Mesendoderm (in vitro differentiated cells): ENCODE data around the gene THSD7A.

Experiments
- DNase-seq: peaks from one replicate; pipeline ENCODE4 v3.0.0; 2013
- H2AK5ac ChIP-seq: 2 replicates; pipeline ENCODE4 v1.6.1; 2013; ENCODE audit warnings: low read length, inconsistent platforms
- H2BK120ac ChIP-seq: 2 replicates; pipeline ENCODE4 v1.6.1; 2013; ENCODE audit warnings: low read depth, mild to moderate bottlenecking, low read length, moderate library complexity, mixed read lengths
- H2BK15ac ChIP-seq: replicated peaks from 2 replicates; pipeline ENCODE4 v1.6.1; 2013; ENCODE audit warnings: low read depth, mild to moderate bottlenecking, moderate library complexity
- H2BK5ac ChIP-seq: 2 replicates; pipeline ENCODE4 v1.6.1; 2013; ENCODE audit warnings: low read length, inconsistent platforms
- H3K18ac ChIP-seq: 2 replicates; pipeline ENCODE4 v1.6.1; 2013; ENCODE audit warnings: mild to moderate bottlenecking, low read length, mixed read lengths
- H3K23ac ChIP-seq: one replicate; pipeline ENCODE4 v1.6.1; 2013; ENCODE audit warnings: low read length
- H3K27ac ChIP-seq: 2 replicates; pipeline ENCODE4 v1.5.1; 2013; ENCODE audit warnings: low read depth, mild to moderate bottlenecking, inconsistent platforms, low read length, moderate library complexity
- H3K27me3 ChIP-seq: 2 replicates; pipeline ENCODE4 v1.6.1; 2013; ENCODE audit warnings: low read length, control low read depth, mild to moderate bottlenecking, inconsistent platforms; ENCODE audit not compliant: insufficient read depth, poor library complexity
- H3K36me3 ChIP-seq: 2 replicates; pipeline ENCODE4 v1.6.1; 2013; ENCODE audit warnings: low read length, inconsistent platforms; ENCODE audit not compliant: control insufficient read depth, insufficient read depth
- H3K4ac ChIP-seq: one replicate; pipeline ENCODE4 v1.6.1; 2013; ENCODE audit warnings: low read depth, mild to moderate bottlenecking, low read length, moderate library complexity
- H3K4me1 ChIP-seq: 2 replicates; pipeline ENCODE4 v1.6.1; 2013; ENCODE audit warnings: low read depth, low read length, inconsistent platforms; ENCODE audit not compliant: control insufficient read depth
- H3K4me2 ChIP-seq: 2 replicates; pipeline ENCODE4 v1.6.1; 2013; ENCODE audit warnings: low read length
- H3K4me3 ChIP-seq: 2 replicates; pipeline ENCODE4 v1.5.1; 2013; ENCODE audit warnings: mild to moderate bottlenecking, low read length
- H3K56ac ChIP-seq: one replicate; pipeline ENCODE4 v1.6.1; 2013; ENCODE audit warnings: low read length
- H3K79me1 ChIP-seq: 2 replicates; pipeline ENCODE4 v1.6.1; 2013; ENCODE audit warnings: low read length, inconsistent platforms
- H3K79me2 ChIP-seq: 2 replicates; pipeline ENCODE4 v1.6.1; 2013; ENCODE audit warnings: mild to moderate bottlenecking, low read length; ENCODE audit not compliant: control insufficient read depth, insufficient read depth
- H3K9ac ChIP-seq: 2 replicates; pipeline ENCODE4 v1.6.1; 2013; ENCODE audit warnings: low read length, inconsistent platforms
- H4K5ac ChIP-seq: one replicate; pipeline ENCODE4 v1.6.1; 2013; ENCODE audit warnings: low read length
- H4K8ac ChIP-seq: one replicate; pipeline ENCODE4 v1.6.1; 2013; ENCODE audit warnings: low read depth, mild to moderate bottlenecking, control low read depth, low read length, moderate library complexity
- WGBS: extraction: QIAGEN DNeasy Blood & Tissue Kit; methylation state at CpG from one replicate; pipeline ENCODE4 v1.1.7; 2013; ENCODE audit warnings: low lambda C conversion rate, missing lambda C conversion rate; ENCODE audit not compliant: insufficient coverage; ENCODE audit errors: extremely low coverage; 5-methylcytosine and 5-hydroxymethylcytosine counted together

Gene THSD7A

DNA sequence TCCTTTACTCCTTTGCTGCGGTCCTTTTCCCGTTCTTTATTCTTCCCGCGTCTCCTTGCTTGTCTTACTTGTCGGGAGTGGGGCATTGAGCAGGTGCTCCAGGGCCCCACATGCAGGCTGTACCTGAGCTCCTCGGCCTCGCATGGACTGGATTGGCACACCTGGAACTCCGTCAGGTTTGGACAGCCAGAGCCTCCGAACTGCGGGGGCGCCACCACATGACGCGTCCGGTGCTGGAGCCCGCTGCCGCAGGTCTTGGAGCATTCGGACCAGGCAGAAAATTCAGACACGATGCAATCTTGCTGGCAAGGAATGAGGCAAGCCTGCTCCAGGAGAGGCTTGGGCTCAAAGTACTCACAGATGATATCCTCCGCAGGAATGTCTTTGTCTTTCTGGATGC, 195.7 kb downstream of the THSD7A start:
- H3K56ac ChIP-seq, result no peak overlapping the region
- no peak overlapping the region for H3K4me3 ChIP-seq
- H3K4me1 ChIP-seq, result no peaks in the 10 kb centered on the region
- no peak overlapping the region for H3K9ac ChIP-seq
- no CpG with 5 or more reads among the region's 19 CpGs for WGBS
- H3K36me3 ChIP-seq, result no peaks in the 10 kb centered on the region
- H4K5ac ChIP-seq, result no peak overlapping the region
- H3K4ac ChIP-seq, result no peak overlapping the region
- no peaks in the 10 kb centered on the region for H3K79me2 ChIP-seq
- H4K8ac ChIP-seq, result no peak overlapping the region
- no peak overlapping the region for H3K18ac ChIP-seq
- H3K27ac ChIP-seq, result no peak overlapping the region
- no peak overlapping the region for H3K23ac ChIP-seq
- no peaks in the 10 kb centered on the region for H3K27me3 ChIP-seq
- H3K4me2 ChIP-seq, result no peak overlapping the region
- no peak overlapping the region for H2AK5ac ChIP-seq
- H3K79me1 ChIP-seq, result no peaks in the 10 kb centered on the region
- no peak for DNase-seq
- no peak overlapping the region for H2BK120ac ChIP-seq
- H2BK15ac ChIP-seq, result no peak overlapping the region
- no peak overlapping the region for H2BK5ac ChIP-seq

DNA sequence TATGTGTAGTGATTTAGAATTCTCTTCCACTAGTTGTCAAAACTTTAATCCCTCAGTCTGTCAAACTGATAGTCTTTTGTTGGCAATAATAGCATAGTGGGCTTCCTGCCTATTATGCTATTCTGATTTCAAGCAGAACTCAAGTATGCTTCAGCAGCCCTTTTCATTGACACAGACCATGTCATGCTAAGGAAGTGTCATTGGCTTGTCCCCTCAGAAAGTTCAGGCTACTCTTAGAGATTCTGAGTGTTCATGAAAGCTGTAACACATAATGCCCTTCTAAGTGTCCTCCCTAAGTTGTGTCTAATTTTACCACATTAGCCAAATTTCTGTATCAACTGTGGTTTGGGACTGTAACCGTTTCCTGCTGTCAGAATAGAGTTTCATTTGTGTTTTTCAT, 198.7 kb downstream of the THSD7A start:
- no peak overlapping the region for H3K23ac ChIP-seq
- H3K18ac ChIP-seq, result no peak overlapping the region
- no peaks in the 10 kb centered on the region for H3K79me1 ChIP-seq
- no peak for DNase-seq
- H3K9ac ChIP-seq, result no peak overlapping the region
- no peaks in the 10 kb centered on the region for H3K36me3 ChIP-seq
- H4K8ac ChIP-seq, result no peak overlapping the region
- H3K4me1 ChIP-seq, result no peaks in the 10 kb centered on the region
- no peak overlapping the region for H3K4me2 ChIP-seq
- no peak overlapping the region for H4K5ac ChIP-seq
- no peak overlapping the region for H3K27ac ChIP-seq
- no CpG with 5 or more reads among the region's 1 CpG for WGBS
- no peak overlapping the region for H2BK15ac ChIP-seq
- no peak overlapping the region for H3K4me3 ChIP-seq
- H3K79me2 ChIP-seq, result no peaks in the 10 kb centered on the region
- no peaks in the 10 kb centered on the region for H3K27me3 ChIP-seq
- no peak overlapping the region for H2BK5ac ChIP-seq
- H3K56ac ChIP-seq, result no peak overlapping the region
- H2BK120ac ChIP-seq, result no peak overlapping the region
- no peak overlapping the region for H3K4ac ChIP-seq
- H2AK5ac ChIP-seq, result no peak overlapping the region

DNA sequence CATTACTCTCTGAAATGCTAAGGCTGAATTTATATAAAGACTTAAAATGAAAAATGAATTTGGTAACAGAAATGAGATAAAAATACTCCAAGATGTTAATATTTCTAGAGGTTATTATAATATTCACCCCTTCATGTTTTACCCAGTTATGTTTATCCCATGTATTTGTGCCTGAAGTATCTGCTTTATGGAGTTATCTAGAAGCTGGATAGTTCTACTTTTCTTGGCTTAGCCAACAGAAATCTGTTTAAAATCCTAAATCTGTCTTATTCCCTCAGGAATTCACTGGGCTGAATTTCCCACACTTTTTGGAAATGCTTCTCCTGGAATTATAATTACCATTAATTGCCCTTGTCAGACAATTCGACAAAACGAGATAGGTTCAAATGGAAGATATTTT, 201.6 kb downstream of the THSD7A start:
- Histone ChIP-seq H3K4ac (no peak overlapping the region), H3K4me1 (no peaks in the 10 kb centered on the region), H3K9ac (no peak overlapping the region), H2BK5ac (no peak overlapping the region), H3K56ac (no peak overlapping the region), H3K4me3 (no peak overlapping the region), H3K79me2 (no peaks in the 10 kb centered on the region), H3K27ac (no peak overlapping the region), H4K8ac (no peak overlapping the region), H3K36me3 (no peaks in the 10 kb centered on the region), H3K27me3 (no peaks in the 10 kb centered on the region), H2BK120ac (no peak overlapping the region), H3K23ac (no peak overlapping the region), H3K4me2 (no peak overlapping the region), H3K18ac (no peak overlapping the region), H4K5ac (no peak overlapping the region), H2BK15ac (no peak overlapping the region), H2AK5ac (no peak overlapping the region), H3K79me1 (no peaks in the 10 kb centered on the region)
- no CpG with 5 or more reads among the region's 2 CpGs for WGBS
- no peak for DNase-seq

DNA sequence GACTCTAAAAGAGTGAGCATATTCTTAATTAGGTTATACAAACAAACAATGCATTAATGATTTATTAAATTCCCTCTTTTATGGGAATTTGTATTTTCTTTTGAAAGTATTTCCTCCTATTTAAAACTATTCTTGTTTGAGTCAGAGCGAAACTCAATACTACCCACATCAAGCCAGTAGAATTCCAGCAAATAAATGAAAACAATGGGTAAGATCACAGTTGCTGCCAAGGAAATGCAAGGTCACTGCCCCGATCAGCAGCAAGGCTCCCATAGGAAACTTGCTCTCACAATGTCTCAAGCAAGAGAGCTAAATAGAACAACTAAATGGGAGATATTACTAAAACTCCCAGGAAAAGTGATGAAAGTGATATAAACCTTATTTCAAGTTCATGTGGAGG, 206.3 kb downstream of the THSD7A start:
- H3K9ac ChIP-seq, result no peak overlapping the region
- no CpG with 5 or more reads among the region's 2 CpGs for WGBS
- no peak overlapping the region for H3K18ac ChIP-seq
- H2BK15ac ChIP-seq, result no peak overlapping the region
- H2AK5ac ChIP-seq, result no peak overlapping the region
- H3K36me3 ChIP-seq, result no peaks in the 10 kb centered on the region
- no peak overlapping the region for H3K27ac ChIP-seq
- no peak overlapping the region for H2BK5ac ChIP-seq
- no peak overlapping the region for H4K8ac ChIP-seq
- no peak overlapping the region for H4K5ac ChIP-seq
- H2BK120ac ChIP-seq, result no peak overlapping the region
- no peak overlapping the region for H3K56ac ChIP-seq
- H3K79me1 ChIP-seq, result no peaks in the 10 kb centered on the region
- H3K4me2 ChIP-seq, result no peak overlapping the region
- no peaks in the 10 kb centered on the region for H3K79me2 ChIP-seq
- H3K23ac ChIP-seq, result no peak overlapping the region
- no peaks in the 10 kb centered on the region for H3K4me1 ChIP-seq
- peak; percentile 42 for DNase-seq
- no peak overlapping the region for H3K4me3 ChIP-seq
- H3K27me3 ChIP-seq, result no peaks in the 10 kb centered on the region
- no peak overlapping the region for H3K4ac ChIP-seq

DNA sequence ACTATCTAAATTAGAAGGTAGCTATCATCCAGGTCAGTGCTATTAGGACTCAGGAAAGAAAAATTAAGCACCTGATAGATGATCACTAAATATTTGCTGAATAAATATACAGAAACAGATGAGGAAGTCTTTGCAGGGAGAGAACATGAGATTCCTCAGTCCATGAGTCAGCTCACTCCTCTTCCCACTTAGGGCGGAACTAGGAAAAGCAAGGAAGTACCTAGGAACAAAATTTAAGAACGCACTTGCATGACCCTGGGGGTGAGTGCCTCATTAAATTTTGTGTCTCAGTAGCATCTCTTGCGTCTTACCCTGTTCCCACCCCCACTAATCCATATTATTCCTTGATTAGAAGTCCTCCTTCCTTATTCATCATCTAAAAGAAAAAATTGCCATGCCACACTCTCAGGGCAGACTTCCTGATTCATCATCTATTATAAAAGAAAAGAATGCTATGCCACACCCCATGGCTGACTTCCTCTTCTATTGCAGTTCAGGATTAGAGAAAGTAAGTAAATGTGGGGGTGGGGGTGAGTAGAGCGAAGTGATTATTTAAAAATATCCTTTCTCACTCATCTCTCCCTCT, 208.8 kb downstream of the THSD7A start:
- no peak overlapping the region for H2BK5ac ChIP-seq
- H3K27ac ChIP-seq, result no peak overlapping the region
- no peaks in the 10 kb centered on the region for H3K79me2 ChIP-seq
- no peak for DNase-seq
- H3K18ac ChIP-seq, result no peak overlapping the region
- no peak overlapping the region for H3K4me3 ChIP-seq
- no peak overlapping the region for H2AK5ac ChIP-seq
- H2BK15ac ChIP-seq, result no peak overlapping the region
- no peak overlapping the region for H4K5ac ChIP-seq
- no peak overlapping the region for H4K8ac ChIP-seq
- H3K27me3 ChIP-seq, result no peaks in the 10 kb centered on the region
- H3K4me1 ChIP-seq, result no peaks in the 10 kb centered on the region
- H3K79me1 ChIP-seq, result no peaks in the 10 kb centered on the region
- WGBS, result no CpG with 5 or more reads among the region's 4 CpGs
- no peak overlapping the region for H2BK120ac ChIP-seq
- H3K9ac ChIP-seq, result no peak overlapping the region
- no peak overlapping the region for H3K56ac ChIP-seq
- no peak overlapping the region for H3K23ac ChIP-seq
- H3K36me3 ChIP-seq, result no peaks in the 10 kb centered on the region
- no peak overlapping the region for H3K4me2 ChIP-seq
- no peak overlapping the region for H3K4ac ChIP-seq
